Activated T-cell treated with anti-CD3 and anti-CD28 coated beads, Interleukin-2, amount 50 U/mL, for 72 hours (primary cell): Measurements from ENCODE around the gene EVI5. TPM values are rescaled to one million over a fixed set of nuclear protein-coding genes. Genes with fewer than 3 reads are reported as not detected.
A peak's percentile ranks its signal among the peaks of the same experiment; 100 is the strongest.

Experiments used
- ATAC-seq, 2 donors: fragments of 150-1000 bp; cut with Tn5 transposase; replicated peaks in 1 of 2; 2 replicates each; pipeline ENCODE4 v1.10.0; 2021; ENCODE audit warnings: moderate library complexity in 2 of 2, mild to moderate bottlenecking in 1 of 2
- DNase-seq, 2 donors: peaks; one replicate each; pipeline ENCODE4 v3.0.0; 2021 to 2022; ENCODE audit warnings: mixed read lengths in 1 of 2
- H3K27ac Mint-ChIP-seq: one replicate; pipeline ENCODE4 v1.8.0; 2022; ENCODE audit warnings: mild to moderate bottlenecking, moderate library complexity, mixed read lengths
- H3K27me3 Mint-ChIP-seq: one replicate; pipeline ENCODE4 v1.8.0; 2022; ENCODE audit warnings: low read depth, mixed read lengths
- H3K36me3 Mint-ChIP-seq, 2 donors: one replicate each; pipeline ENCODE4 v1.8.0; 2022; ENCODE audit warnings: mixed read lengths in 2 of 2, mild to moderate bottlenecking in 1 of 2; ENCODE audit not compliant: insufficient read depth in 2 of 2
- H3K4me1 Mint-ChIP-seq: one replicate; pipeline ENCODE4 v1.8.0; 2022; ENCODE audit warnings: low read depth, mixed read lengths
- H3K4me3 Mint-ChIP-seq, 2 donors: one replicate each; pipeline ENCODE4 v1.8.0; 2022; ENCODE audit warnings: mild to moderate bottlenecking in 2 of 2, mixed read lengths in 2 of 2, moderate library complexity in 2 of 2
- H3K9me3 Mint-ChIP-seq, 2 donors: one replicate each; pipeline ENCODE4 v1.8.0; 2022; ENCODE audit warnings: mixed read lengths in 2 of 2
- total RNA-seq, 2 donors: library from RNA; stranded (reverse); gene quantifications; one replicate each; pipeline ENCODE4 v1.2.3, GENCODE V29; 2022

The EVI5 gene
- total RNA-seq, 2 donors from 2014 or later = 30.8 to 40.1 TPM

DNA sequence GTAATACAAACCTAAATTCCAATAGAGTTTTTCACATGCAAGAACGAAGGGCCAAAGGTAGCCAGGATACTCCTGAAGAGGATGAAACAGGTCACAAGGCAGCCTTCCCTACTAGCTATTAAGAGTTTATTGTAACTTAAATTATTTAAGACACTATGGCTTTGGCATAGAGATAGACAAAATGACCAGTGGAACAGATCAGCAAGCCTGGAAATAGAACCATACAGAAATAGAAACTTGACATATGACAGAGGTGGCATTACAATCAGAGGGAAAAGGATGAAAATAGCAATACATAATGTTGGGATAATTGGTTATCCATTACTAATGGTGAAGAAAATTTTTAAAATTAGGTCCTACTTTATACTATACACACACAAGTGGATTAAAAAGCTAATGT lies 314.7 kb downstream of the EVI5 start:
- no peak for DNase-seq
- H3K4me1 Mint-ChIP-seq = peaks cover 82% of the 10 kb centered on the region
- H3K4me3 Mint-ChIP-seq = no peak overlapping the region
- H3K27ac Mint-ChIP-seq = no peak overlapping the region
- no peaks in the 10 kb centered on the region for H3K9me3 Mint-ChIP-seq
- no peaks in the 10 kb centered on the region for H3K27me3 Mint-ChIP-seq
- peaks cover 2 to 44% of the 10 kb centered on the region in 2 donors for H3K36me3 Mint-ChIP-seq
- no peak for ATAC-seq

DNA sequence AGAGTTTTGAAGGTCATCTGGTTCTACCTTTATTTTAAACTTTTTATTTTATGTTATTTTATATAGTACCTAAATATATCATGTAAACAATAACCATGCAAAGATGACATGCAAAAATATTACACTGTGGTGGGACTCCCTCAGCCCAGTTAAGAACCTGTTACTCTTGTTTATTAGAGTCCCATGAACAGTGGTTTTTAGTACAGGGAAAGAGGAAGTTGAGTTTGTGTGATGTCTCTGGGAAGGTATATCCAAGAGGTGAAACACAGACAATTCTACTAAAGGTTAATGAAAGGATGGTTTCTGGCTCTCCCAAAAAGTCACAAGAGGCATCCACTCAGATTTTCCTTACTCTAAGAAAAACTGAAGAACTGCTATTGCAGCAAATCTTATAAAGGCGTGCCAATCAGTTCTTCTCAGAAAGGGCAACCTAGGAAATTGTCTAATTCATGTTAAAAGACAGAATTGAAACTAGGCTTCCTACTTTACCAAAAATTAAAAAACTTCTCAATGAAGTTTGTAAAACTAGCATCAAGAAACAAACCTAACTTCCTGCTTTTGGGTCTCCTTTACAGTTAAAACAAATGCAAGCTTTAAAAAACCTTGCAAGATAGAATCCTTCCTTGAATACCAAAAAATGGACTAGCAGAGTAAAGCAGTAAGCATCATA lies 318.1 kb downstream of the EVI5 start:
- peaks cover 86% of the 10 kb centered on the region for H3K4me1 Mint-ChIP-seq
- peak overlapping the region; percentile 63 for H3K27ac Mint-ChIP-seq
- H3K4me3 Mint-ChIP-seq = no peak overlapping the region
- ATAC-seq = no peak
- H3K36me3 Mint-ChIP-seq = peaks cover 5 to 19% of the 10 kb centered on the region in 2 donors
- no peaks in the 10 kb centered on the region for H3K27me3 Mint-ChIP-seq
- no peak for DNase-seq
- H3K9me3 Mint-ChIP-seq = no peaks in the 10 kb centered on the region

DNA sequence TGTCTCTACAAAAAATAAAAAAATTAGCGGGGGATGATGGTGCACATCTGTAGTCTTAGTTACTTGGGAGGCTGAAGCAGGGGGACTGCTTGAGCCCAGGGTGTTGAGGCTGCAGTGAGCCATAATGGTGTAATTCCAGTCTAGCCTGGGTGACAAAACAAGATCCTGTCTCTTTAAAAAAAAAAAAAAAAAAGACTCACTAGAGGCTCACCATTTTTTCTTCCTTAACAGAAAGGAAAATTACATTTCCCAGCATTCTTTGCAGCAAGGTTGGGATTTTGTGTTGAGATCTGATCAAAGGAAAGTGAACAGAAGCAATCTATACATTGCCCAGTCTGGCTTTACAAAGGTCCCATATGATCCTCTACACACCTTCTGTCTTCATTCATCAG lies 319.7 kb downstream of the EVI5 start:
- ATAC-seq (peak; percentile 17 to 22), DNase-seq (no peak)
- H3K9me3 Mint-ChIP-seq = no peaks in the 10 kb centered on the region
- peaks cover 89% of the 10 kb centered on the region for H3K4me1 Mint-ChIP-seq
- peaks cover 3 to 8% of the 10 kb centered on the region in 2 donors for H3K36me3 Mint-ChIP-seq
- H3K27me3 Mint-ChIP-seq = no peaks in the 10 kb centered on the region
- peak overlapping the region; percentile 63 for H3K27ac Mint-ChIP-seq
- peak overlapping the region; percentile 20 to 35 for H3K4me3 Mint-ChIP-seq

DNA sequence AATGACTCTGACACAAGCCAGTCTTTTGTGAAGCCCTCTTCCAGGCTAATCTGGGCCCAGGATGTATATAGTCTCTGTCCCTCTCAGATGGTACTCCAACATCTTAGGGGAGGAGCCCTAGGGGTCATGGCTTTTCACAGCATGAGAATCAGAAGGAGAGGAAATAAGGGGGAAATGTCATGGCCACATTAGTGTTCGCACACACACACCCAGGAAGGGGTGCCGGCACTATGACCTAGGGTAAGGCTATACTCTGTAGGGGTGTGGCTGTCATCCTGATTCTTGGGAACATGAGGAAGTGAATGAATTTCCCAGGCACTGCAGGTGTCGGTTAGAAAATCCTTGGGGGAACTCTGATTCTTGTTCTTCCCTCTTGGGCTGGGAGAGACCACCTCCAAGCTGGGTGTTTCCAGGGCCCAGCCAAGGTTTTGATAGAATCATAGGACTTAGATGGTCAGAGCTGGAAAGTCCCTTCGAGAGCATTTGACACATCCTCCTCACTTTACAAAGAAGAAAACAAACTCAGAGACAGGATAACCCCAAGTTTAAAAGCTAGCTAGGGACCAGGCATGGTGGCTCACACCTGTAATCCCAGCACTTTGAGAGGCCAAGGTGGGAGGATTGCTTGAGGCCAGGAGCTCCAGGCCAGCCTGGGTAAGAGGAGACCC lies 320.2 kb downstream of the EVI5 start:
- Mint-ChIP-seq H3K9me3 (no peaks in the 10 kb centered on the region), H3K27me3 (no peaks in the 10 kb centered on the region), H3K4me1 (peaks cover 89% of the 10 kb centered on the region), H3K27ac (peak overlapping the region; percentile 24), H3K4me3 (peak overlapping the region; percentile 20 to 35), H3K36me3 (peaks cover 3 to 5% of the 10 kb centered on the region in 2 donors)
- DNase-seq (no peak), ATAC-seq (peak; percentile 57 to 65)

DNA sequence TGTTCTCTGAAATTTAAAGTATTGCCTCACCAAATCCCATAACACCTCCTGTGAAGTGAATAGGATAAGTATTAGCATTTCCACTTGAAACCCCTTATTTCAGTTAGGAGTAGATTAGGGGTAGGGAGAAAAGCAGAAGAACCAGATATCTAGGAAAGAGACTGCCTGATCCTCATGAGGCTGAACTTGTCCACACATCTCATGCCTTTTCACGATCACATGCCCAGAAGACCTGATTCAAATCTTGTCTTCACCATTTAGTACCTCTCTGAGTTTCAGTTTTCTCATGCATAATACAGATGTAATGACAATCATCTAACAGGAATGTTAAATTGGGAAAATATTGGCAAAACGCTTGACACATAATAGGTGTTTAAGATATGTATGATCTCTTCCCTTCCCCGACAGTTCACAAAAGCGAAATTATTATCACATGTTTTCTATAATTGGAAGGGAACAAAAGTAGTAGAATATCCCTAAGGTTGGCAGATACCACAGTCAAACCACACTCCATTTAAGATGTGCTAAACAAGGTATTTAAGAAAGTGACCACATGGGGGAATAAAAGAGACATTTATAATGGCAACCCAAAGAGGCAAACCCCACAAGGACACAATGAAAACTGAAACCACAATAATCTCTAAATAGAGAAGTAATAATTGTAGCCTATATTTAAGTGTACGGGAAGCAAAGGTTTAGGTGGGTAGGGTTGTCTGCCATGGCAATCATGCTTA lies 323.4 kb downstream of the EVI5 start:
- Mint-ChIP-seq H3K27me3 (no peaks in the 10 kb centered on the region), H3K27ac (peak overlapping the region; percentile 80), H3K4me1 (peaks cover 71% of the 10 kb centered on the region), H3K4me3 (peak overlapping the region in 1 of 2 donors; percentile 31), H3K9me3 (no peaks in the 10 kb centered on the region), H3K36me3 (peaks cover 0 to 3% of the 10 kb centered on the region in 2 donors)
- no peak for DNase-seq
- no peak for ATAC-seq

DNA sequence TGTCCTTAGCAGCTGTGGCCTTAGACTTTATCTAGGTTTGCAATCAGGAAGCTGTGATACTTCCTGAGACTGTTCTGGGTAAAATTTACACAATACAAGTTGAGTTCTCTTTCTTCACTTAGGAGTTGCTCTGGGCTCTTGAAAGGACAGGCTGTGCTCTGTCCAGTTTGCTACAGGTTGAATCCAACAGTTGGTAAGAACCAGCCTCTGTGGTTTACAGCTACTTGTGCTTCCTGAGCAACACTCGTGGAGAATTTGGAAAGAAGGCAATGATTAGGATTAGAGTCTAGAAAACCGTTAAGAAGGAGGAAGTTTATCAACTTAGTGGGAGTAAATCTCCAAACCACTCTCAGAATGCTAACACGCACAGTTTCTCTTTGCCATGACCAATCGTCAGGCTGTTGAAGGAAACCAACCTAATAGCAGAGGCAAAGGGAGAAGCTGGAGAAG lies 325.0 kb downstream of the EVI5 start:
- H3K27ac Mint-ChIP-seq = peak overlapping the region; percentile 4
- H3K27me3 Mint-ChIP-seq = no peaks in the 10 kb centered on the region
- peaks cover 0 to 2% of the 10 kb centered on the region in 2 donors for H3K36me3 Mint-ChIP-seq
- ATAC-seq = peak in 1 of 2 donors; percentile 25
- no peaks in the 10 kb centered on the region for H3K9me3 Mint-ChIP-seq
- H3K4me3 Mint-ChIP-seq = peak overlapping the region in 1 of 2 donors; percentile 36
- peaks cover 57% of the 10 kb centered on the region for H3K4me1 Mint-ChIP-seq
- DNase-seq = no peak

Other genes starting within 250 kb of the EVI5 start
- 1,000 to 10,000 TPM; 1,534 to 1,619 TPM for gene RPL5, start 46.9 kb upstream of the EVI5 start, total RNA-seq
- gene DIPK1A, start 176.4 kb upstream of the EVI5 start, total RNA-seq = 1 to 10 TPM; 8.4 to 9.3 TPM